B cell (primary cell): ENCODE results near the gene ZBTB43. TPM values are rescaled to one million over a fixed set of nuclear protein-coding genes. Genes with fewer than 3 reads are reported as not detected.

ENCODE experiments used
- ATAC-seq: fragments of 200-7000 bp; cut with Tn5 transposase; one replicate; pipeline ENCODE4 v1.10.0; 2021; ENCODE audit warnings: low read depth, mild to moderate bottlenecking, moderate number of reproducible peaks, moderate library complexity
- CTCF ChIA-PET: fragments of 350-600 bp; sonication (Branson Sonifier 250); formaldehyde crosslinking; loops from one replicate; lab custom pipeline; 2021; ENCODE audit warnings: antibody characterized with exemption, inconsistent platforms; lab: Charles Lee
- POLR2A ChIA-PET: fragments of 350-600 bp; sonication (Branson Sonifier 250); formaldehyde crosslinking; loops from one replicate; lab custom pipeline; 2021; ENCODE audit warnings: antibody characterized with exemption; lab: Charles Lee
- DNase-seq: peaks from one replicate; pipeline ENCODE4 v3.0.0; 2013
- H2AFZ ChIP-seq: 2 replicates; pipeline ENCODE4 v1.6.1; 2012; ENCODE audit warnings: mild to moderate bottlenecking, low read depth, low read length; ENCODE audit not compliant: insufficient read depth, poor library complexity, severe bottlenecking
- H3K27ac ChIP-seq, 2 donors: 1 replicate in 1 of 2; 2 replicates in 1 of 2; pipeline ENCODE4 v1.5.1; 2012 to 2013; ENCODE audit warnings: low read length in 2 of 2, mild to moderate bottlenecking in 2 of 2, moderate library complexity in 1 of 2
- H3K27me3 ChIP-seq, 4 experiments: fragments of 200-600 bp in 1 of 4; sonication (generic) in 1 of 4; replicated peaks in 1 of 4; 1 replicate in 2 of 4; 2 replicates in 2 of 4; pipeline versions ENCODE4 v1.6.1 to v1.7.0; 2013 to 2016; ENCODE audit warnings: low read length in 3 of 4, mild to moderate bottlenecking in 2 of 4, mixed read lengths in 1 of 4, moderate library complexity in 1 of 4; ENCODE audit not compliant: insufficient read depth in 4 of 4, control insufficient read depth in 3 of 4; ENCODE audit errors: control extremely low read depth in 1 of 4
- H3K36me3 ChIP-seq, 2 experiments: replicated peaks in 1 of 2; 1 replicate in 1 of 2; 2 replicates in 1 of 2; pipeline versions ENCODE4 v1.6.1 to v1.7.1; 2013; ENCODE audit warnings: low read length in 1 of 2; ENCODE audit not compliant: insufficient read depth in 2 of 2, control insufficient read depth in 1 of 2; ENCODE audit errors: control extremely low read depth in 1 of 2, extremely low read depth in 1 of 2
- H3K4me1 ChIP-seq, 2 donors: fragments of 200-600 bp in 1 of 2; sonication (generic) in 1 of 2; 1 replicate in 1 of 2; 2 replicates in 1 of 2; pipeline versions ENCODE4 v1.5.1 to v1.6.1; 2013 to 2017; ENCODE audit warnings: low read length in 2 of 2; ENCODE audit not compliant: control insufficient read depth in 2 of 2, insufficient read depth in 2 of 2
- H3K4me2 ChIP-seq: replicated peaks from 2 replicates; pipeline ENCODE3; 2012; ENCODE audit warnings: mild to moderate bottlenecking, low read depth, low read length; ENCODE audit not compliant: poor library complexity, severe bottlenecking
- H3K4me3 ChIP-seq, 5 experiments: fragments of 200-600 bp in 1 of 5; sonication (generic) in 1 of 5; 1 replicate in 3 of 5; 2 replicates in 2 of 5; pipeline versions ENCODE4 v1.5.1 to v1.7.0; 2011 to 2016; ENCODE audit warnings: low read length in 4 of 5, mild to moderate bottlenecking in 4 of 5, low read depth in 2 of 5, control low read depth in 1 of 5, moderate library complexity in 1 of 5; ENCODE audit not compliant: insufficient read depth in 1 of 5; ENCODE audit errors: control extremely low read depth in 1 of 5, extremely low read depth in 1 of 5
- H3K79me2 ChIP-seq: fragments of 200-600 bp; sonication (generic); one replicate; pipeline ENCODE4 v1.6.0; 2016; ENCODE audit warnings: low read length; ENCODE audit not compliant: control insufficient read depth, insufficient read depth
- H3K9ac ChIP-seq: fragments of 200-600 bp; sonication (generic); 2 replicates; pipeline ENCODE4 v1.6.1; 2017; ENCODE audit warnings: mild to moderate bottlenecking, low read length, moderate library complexity
- H3K9me3 ChIP-seq, 3 donors: one replicate each; pipeline versions ENCODE4 v1.6.1 to v1.7.1; 2013; ENCODE audit warnings: low read length in 2 of 3; ENCODE audit not compliant: control insufficient read depth in 2 of 3, insufficient read depth in 1 of 3; ENCODE audit errors: control extremely low read depth in 1 of 3
- H4K20me1 ChIP-seq: 2 replicates; pipeline ENCODE4 v1.6.0; 2012; ENCODE audit warnings: mild to moderate bottlenecking, low read length; ENCODE audit not compliant: insufficient read depth, control insufficient read depth, poor library complexity, severe bottlenecking
- H3K27ac Mint-ChIP-seq: one replicate; pipeline ENCODE4 v1.8.0; 2021; ENCODE audit warnings: mixed read lengths
- H3K27me3 Mint-ChIP-seq: one replicate; pipeline ENCODE4 v1.8.0; 2021; ENCODE audit warnings: mixed read lengths
- H3K4me1 Mint-ChIP-seq: one replicate; pipeline ENCODE4 v1.8.0; 2021; ENCODE audit warnings: mixed read lengths
- H3K4me3 Mint-ChIP-seq: one replicate; pipeline ENCODE4 v1.8.0; 2021; ENCODE audit warnings: mixed read lengths
- H3K9me3 Mint-ChIP-seq: one replicate; pipeline ENCODE4 v1.8.0; 2022; ENCODE audit warnings: mixed read lengths; ENCODE audit not compliant: insufficient read depth
- EZH2 ChIP-seq: IDR thresholded peaks from 2 replicates; pipeline ENCODE4 v1.6.1; 2012; ENCODE audit warnings: borderline replicate concordance, low read depth, mild to moderate bottlenecking, moderate library complexity, low read length; ENCODE audit not compliant: insufficient read depth, poor library complexity, severe bottlenecking
- WGBS: methylation state at CpG from one replicate; pipeline ENCODE4 v1.1.5; 2013; ENCODE audit warnings: missing lambda C conversion rate; ENCODE audit not compliant: insufficient coverage; 5-methylcytosine and 5-hydroxymethylcytosine counted together
- intact Hi-C: fragments of 100-400 bp; cut with micrococcal nuclease; formaldehyde crosslinking; loops from one replicate; pipeline ENCODE4 v1.10.0; 2022
- polyA plus RNA-seq: library from polyadenylated mRNA; depleted of rRNA; stranded (reverse); fragments of >200 nt; gene quantifications from 2 replicates; pipeline ENCODE4 v1.2.3, GENCODE V29; 2012
- total RNA-seq, 2 donors: library from RNA; stranded (reverse); fragments of 120-200 nt in 1 of 2; gene quantifications; 1 replicate in 1 of 2; 2 replicates in 1 of 2; pipeline versions ENCODE4 v1.2.3 to v1.2.4, GENCODE V29; 2013 to 2022
- TF ChIP-seq, protein P1 (sequence below): fragments of 200-600 bp; IDR thresholded peaks from one replicate; pipeline ENCODE4 v1.8.0; 2022; ENCODE audit warnings: antibody characterized with exemption, mild to moderate bottlenecking

The ZBTB43 gene
- total and polyA plus RNA-seq, 2 donors (not counting 1 experiment from before 2014, with no cell fraction given): 7.0 to 20.2 TPM

DNA sequence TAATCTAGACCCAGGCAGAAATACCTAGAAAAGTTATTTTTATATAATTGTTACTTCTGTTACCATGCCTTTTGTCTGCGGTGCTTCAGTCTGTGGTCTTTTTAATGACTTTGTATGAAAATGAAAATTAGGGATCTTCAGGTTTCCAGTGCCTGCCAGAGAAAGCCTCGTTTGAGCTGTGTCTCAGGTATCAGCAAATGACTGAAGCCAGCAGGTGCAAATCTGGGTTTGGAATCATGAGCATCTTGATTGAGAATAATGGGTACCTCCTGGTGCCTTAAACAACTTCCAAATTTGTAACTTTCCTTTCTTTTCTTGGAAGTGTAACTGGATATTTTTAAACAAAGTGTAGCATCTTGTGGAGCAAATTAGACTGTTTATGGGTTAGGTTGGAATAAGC, 59.9 kb downstream of the ZBTB43 start:
- Histone ChIP-seq H3K79me2 (peaks cover 86% of the 10 kb centered on the region), H3K9ac (no peak overlapping the region), H3K4me3 (no peak overlapping the region), H3K9me3 (no peaks in the 10 kb centered on the region), H3K27ac (no peak overlapping the region), H3K27me3 (no peaks in the 10 kb centered on the region), H3K36me3 (peaks cover 10% of the 10 kb centered on the region in 2 experiments), H2AFZ (no peak overlapping the region), H3K4me2 (no peak overlapping the region), H3K4me1 (peaks cover 26 to 28% of the 10 kb centered on the region in 2 donors), H4K20me1 (peaks cover 28% of the 10 kb centered on the region)
- DNase-seq (no peak), ATAC-seq (no peak)
- H3K27me3 Mint-ChIP-seq: no peaks in the 10 kb centered on the region
- WGBS: 43% methylated on average over 1 of the region's 2 CpGs
- ChIA-PET CTCF (interaction anchor here (1.0 to 1.5 kb wide), 3 partner anchors 8 to 83 kb away, joined by 3 read pairs; partner anchors contain the start of gene RALGPS1), POLR2A (no interaction called here)
- no peak overlapping the region for H3K4me3 Mint-ChIP-seq
- TF ChIP-seq, protein P1, sequence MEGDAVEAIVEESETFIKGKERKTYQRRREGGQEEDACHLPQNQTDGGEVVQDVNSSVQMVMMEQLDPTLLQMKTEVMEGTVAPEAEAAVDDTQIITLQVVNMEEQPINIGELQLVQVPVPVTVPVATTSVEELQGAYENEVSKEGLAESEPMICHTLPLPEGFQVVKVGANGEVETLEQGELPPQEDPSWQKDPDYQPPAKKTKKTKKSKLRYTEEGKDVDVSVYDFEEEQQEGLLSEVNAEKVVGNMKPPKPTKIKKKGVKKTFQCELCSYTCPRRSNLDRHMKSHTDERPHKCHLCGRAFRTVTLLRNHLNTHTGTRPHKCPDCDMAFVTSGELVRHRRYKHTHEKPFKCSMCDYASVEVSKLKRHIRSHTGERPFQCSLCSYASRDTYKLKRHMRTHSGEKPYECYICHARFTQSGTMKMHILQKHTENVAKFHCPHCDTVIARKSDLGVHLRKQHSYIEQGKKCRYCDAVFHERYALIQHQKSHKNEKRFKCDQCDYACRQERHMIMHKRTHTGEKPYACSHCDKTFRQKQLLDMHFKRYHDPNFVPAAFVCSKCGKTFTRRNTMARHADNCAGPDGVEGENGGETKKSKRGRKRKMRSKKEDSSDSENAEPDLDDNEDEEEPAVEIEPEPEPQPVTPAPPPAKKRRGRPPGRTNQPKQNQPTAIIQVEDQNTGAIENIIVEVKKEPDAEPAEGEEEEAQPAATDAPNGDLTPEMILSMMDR: no peak
- no peak for TF ChIP-seq EZH2
- no peak overlapping the region for H3K27ac Mint-ChIP-seq
- H3K9me3 Mint-ChIP-seq: no peaks in the 10 kb centered on the region
- intact Hi-C loops: no loop called here
- H3K4me1 Mint-ChIP-seq: peaks cover 50% of the 10 kb centered on the region

DNA sequence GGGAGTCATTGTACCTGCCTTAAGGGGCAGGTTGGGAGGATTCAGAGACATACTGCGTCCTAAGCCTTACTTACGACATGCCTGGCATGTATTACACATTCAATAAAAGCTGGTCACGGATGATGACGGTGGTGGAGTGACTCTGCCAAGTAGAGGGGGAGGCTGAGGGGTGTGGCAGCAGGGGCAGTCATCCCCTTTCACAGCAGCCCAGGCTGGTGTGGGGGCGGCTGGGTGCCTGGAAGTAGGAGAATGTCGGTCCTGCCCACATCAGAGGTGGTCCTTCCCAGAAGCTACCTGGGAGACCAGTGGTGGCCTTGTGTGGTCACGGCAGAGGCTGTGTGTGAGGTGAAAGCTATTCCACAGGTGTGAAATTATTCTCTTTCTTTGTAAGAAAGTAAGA, 64.5 kb downstream of the ZBTB43 start:
- 97% methylated on average over 4 of the region's 7 CpGs for WGBS
- CTCF ChIA-PET: interaction anchor here (0.6 kb wide), 1 partner anchor 27 kb away, joined by 3 read pairs; no protein-coding TSS in a partner anchor
- DNase-seq: no peak
- no peaks in the 10 kb centered on the region for H3K9me3 ChIP-seq
- POLR2A ChIA-PET: no interaction called here
- intact Hi-C loops: no loop called here
- Mint-ChIP-seq H3K4me3 (no peak overlapping the region), H3K9me3 (no peaks in the 10 kb centered on the region), H3K27ac (no peak overlapping the region), H3K27me3 (no peaks in the 10 kb centered on the region), H3K4me1 (peaks cover 33% of the 10 kb centered on the region)
- H3K4me2 ChIP-seq: no peak overlapping the region
- no peak for ATAC-seq
- peaks cover 6 to 10% of the 10 kb centered on the region in 2 experiments for H3K36me3 ChIP-seq
- H3K79me2 ChIP-seq: peaks cover 92% of the 10 kb centered on the region
- H3K9ac ChIP-seq: no peak overlapping the region
- H3K27ac ChIP-seq: no peak overlapping the region
- no peaks in the 10 kb centered on the region for H3K4me1 ChIP-seq
- H4K20me1 ChIP-seq: peaks cover 45% of the 10 kb centered on the region
- no peak overlapping the region for H3K4me3 ChIP-seq
- TF ChIP-seq, protein P1: no peak
- no peak for TF ChIP-seq EZH2
- H2AFZ ChIP-seq: no peak overlapping the region
- no peaks in the 10 kb centered on the region for H3K27me3 ChIP-seq
